GM10248 (cell line): ENCODE data around the gene TET3.

Experiments used
- CTCF ChIA-PET: fragments of 300-600 bp; sonication (Branson Sonifier 250); formaldehyde crosslinking; extraction: SDS; loops from one replicate; lab custom pipeline; 2021; ENCODE audit warnings: antibody characterized with exemption; lab: Yijun Ruan, JAX
- POLR2A ChIA-PET: fragments of 350-650 bp; sonication (Branson Sonifier 250); formaldehyde crosslinking; extraction: SDS; loops from one replicate; lab custom pipeline; 2020; ENCODE audit warnings: antibody characterized with exemption; lab: Yijun Ruan, JAX
- DNase-seq: peaks from one replicate; pipeline ENCODE4 v3.0.0; 2012; ENCODE audit errors: extremely low spot score
- CTCF ChIP-seq: IDR thresholded peaks from 2 replicates; pipeline ENCODE4 v1.5.1; 2012; ENCODE audit warnings: mild to moderate bottlenecking, low read depth; ENCODE audit errors: extremely low read depth, missing control alignments, control extremely low read depth

Gene TET3

GRCh38 chr2:74028741-74029140 is 44.0 kb downstream of the TET3 start:
- ChIA-PET CTCF (no interaction called here), POLR2A (no interaction called here)
- no peak for TF ChIP-seq CTCF
- no peak for DNase-seq

GRCh38 chr2:74029714-74030397 is 45.1 kb downstream of the TET3 start:
- no peak for DNase-seq
- CTCF ChIA-PET = interaction anchor here (0.9 to 4.3 kb wide), 4 partner anchors 10 to 14 kb away, joined by 3 to 30 read pairs (median 4); no protein-coding TSS in a partner anchor

GRCh38 chr2:74031221-74031620 is 46.5 kb downstream of the TET3 start:
- CTCF ChIA-PET = interaction anchor here (0.9 to 4.3 kb wide), 6 partner anchors 10 to 123 kb away, joined by 3 to 30 read pairs (median 6); no protein-coding TSS in a partner anchor

More at GRCh38 chr2:74029714-74030397, 45.1 kb downstream of the TET3 start:
- POLR2A ChIA-PET = no interaction called here
- TF ChIP-seq CTCF = no peak

GRCh38 chr2:74031959-74032287 is 47.2 kb downstream of the TET3 start:
- TF ChIP-seq CTCF = no peak
- ChIA-PET POLR2A (interaction anchor here (0.5 to 1.3 kb wide), 4 partner anchors 20 to 168 kb away, joined by 3 to 9 read pairs (median 4); partner anchors contain the start of gene MOB1A), CTCF (interaction anchor here (1.0 to 4.3 kb wide), 5 partner anchors 13 to 124 kb away, joined by 3 to 30 read pairs (median 6); no protein-coding TSS in a partner anchor)
- DNase-seq = no peak

More at GRCh38 chr2:74031221-74031620, 46.5 kb downstream of the TET3 start:
- no peak for TF ChIP-seq CTCF
- POLR2A ChIA-PET = interaction anchor here (1.3 kb wide), 1 partner anchor 29 kb away, joined by 3 read pairs; no protein-coding TSS in a partner anchor
- DNase-seq = no peak

- CTCF ChIA-PET = interaction anchor here (1.3 to 4.3 kb wide), 3 partner anchors 14 to 112 kb away, joined by 3 to 30 read pairs (median 6); no protein-coding TSS in a partner anchor
- POLR2A ChIA-PET = no interaction called here
- no peak for DNase-seq
- no peak for TF ChIP-seq CTCF
Measured at GRCh38 chr2:74033375-74033774, 48.7 kb downstream of the TET3 start.
